Stimulated activated naive CD4-positive, alpha-beta T cell (primary cell): ENCODE results near the gene LTBP3.

ENCODE experiments used
- DNase-seq, 6 experiments: peaks; one replicate each; lab custom pipeline; 2025; lab: John Stamatoyannopoulos, UW

LTBP3 gene

GRCh38 chr11:65558002-65558929 lies at the start of gene LTBP3:
Gene LTBP3, minus strand, starts transcription at chr11:65558359. Its CDS starts 400 bp downstream, at chr11:65557959.
- DNase-seq = peak in 5 of 6 experiments; percentile 26 to 59 (median 48)

DNA sequence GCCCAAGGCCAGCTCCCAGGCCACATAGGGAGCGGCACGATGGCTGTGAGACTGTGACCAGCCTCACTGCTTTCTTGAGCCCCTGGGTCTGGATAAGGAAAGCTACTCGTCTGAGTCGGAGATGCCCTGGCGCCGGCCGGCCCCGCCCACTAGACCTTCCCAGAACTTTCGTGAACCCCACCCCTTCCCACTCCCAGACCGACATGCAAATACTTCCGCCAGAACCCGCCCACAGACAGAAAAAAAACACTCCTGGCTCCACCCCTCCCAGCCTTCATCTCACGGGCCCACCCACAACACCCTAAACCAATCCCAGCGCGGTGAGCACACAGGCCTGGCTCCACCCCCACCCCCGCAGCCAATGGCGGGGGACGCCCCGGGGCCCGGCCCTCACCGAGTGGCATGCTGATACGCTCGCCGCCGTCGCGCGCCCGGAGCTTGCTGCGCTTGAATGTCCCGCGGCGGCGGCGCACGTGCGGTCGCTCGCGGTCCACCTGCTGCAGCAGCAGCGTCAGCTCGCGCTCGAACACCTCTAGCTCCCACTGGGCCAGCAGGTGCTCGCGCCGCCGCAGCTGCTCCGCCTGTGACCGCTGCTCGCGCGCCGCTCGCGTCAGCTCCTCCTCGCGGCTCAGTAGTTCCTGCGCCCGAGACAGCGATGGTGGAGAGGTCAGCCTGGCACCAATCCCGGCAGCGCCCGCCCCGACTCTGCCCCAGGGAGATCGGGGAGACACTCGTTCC lies 48.9 kb upstream of the LTBP3 start:
- DNase-seq = no peak

DNA sequence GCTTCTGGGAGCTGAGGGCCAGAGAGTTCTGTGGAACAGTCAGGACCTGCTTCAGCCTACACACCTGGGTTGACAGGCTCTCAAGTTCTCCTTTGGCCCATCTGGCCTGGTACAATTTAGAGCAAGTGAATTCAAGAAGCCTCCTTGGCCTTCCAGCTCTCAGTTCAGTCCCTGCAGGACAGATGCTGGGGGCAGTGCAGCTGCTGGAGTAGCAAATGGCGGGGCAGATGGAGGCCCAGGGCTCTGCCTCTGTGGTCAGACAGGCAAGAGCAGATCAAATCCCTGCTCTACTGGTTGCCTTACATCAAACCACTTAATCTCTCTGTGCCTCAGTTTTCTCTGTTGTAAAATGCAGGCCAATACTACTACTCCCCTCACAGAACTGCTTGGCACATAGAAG lies 46.1 kb upstream of the LTBP3 start:
- no peak for DNase-seq

DNA sequence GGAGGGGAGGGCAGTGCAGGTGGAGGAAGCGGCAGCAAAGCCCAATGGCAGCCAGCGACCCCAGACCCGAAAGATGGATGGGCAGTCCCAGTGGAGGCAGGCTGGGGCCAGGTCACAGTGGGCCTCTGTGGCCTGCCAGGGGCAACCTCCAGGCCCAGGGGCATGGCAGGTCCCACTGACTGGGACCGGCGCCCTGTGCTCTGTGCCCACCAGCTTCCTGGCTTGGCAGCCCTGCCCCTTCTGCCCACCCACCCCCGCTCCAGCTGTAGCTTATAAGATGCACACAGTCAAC lies 41.7 kb upstream of the LTBP3 start:
- DNase-seq = no peak

DNA sequence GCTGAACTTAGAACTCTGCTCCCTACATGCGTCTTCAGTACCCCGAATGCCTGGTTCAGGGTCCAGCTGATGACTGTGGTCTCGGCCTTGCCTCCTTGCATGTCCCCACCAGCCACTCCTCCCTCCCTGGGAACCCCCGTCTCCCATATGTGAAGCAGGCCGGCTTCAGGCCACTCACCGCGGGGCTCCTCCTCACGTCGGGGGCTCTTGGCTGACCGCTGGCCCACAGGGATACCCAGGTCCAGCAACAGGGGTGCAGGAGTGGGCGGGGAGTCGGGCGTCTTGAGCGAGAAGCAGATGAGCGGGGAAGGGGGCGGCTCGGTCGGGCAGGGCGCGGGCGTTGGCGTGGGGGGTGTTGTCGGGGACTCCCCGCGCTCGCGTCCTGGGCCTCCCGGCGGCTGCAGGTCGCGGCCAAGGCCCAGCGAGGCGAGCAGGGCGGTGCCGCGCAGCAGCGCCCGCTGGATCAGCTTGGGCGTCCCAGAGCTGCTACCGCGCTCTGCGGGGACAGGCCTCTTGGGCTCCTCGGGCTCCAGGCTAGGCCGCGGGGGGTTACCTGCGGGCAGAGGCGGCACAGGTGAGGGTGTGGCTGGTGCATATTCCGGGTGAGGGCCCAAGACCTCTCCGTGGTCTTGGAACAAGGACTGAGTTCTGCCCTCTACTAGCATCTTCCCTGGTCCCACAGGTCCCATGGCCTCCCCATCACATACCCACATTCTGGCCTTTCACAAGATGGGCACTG lies 41.2 kb upstream of the LTBP3 start:
- no peak for DNase-seq

- no peak for DNase-seq
These were observed 40.1 kb upstream of the LTBP3 start for GRCh38 chr11:65598258-65598699.

DNA sequence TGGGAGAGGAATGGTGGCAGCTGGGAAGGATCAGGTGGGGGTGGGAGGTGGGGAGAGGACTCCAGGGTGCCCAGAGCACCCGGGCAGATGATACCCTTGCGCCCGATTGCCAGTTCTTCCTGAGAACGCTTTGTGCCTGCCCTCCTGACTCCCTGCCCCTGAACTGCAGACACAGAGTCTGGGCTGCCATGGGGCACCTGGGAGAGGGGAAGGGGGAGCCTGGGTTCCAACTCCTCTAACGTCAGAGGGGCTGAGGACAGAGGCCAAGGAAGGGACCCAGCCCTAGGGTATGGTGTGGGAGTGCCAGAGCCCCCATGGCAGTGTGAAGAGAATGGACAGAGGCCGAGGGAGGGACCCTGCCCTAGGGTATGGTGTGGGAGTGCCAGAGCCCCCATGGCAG lies 38.4 kb upstream of the LTBP3 start:
- no peak for DNase-seq

GRCh38 chr11:65595543-65596281 lies 37.6 kb upstream of the LTBP3 start, which contains the start of gene KCNK7:
Gene KCNK7, minus strand, starts transcription at chr11:65595800. Its CDS starts 28 bp downstream, at chr11:65595772.
- no peak for DNase-seq

- DNase-seq = no peak
These were observed 37.0 kb upstream of the LTBP3 start for GRCh38 chr11:65595131-65595530.

- peak in 4 of 6 experiments; percentile 12 to 48 (median 34) for DNase-seq
These were observed 35.6 kb upstream of the LTBP3 start for GRCh38 chr11:65593518-65594414.

- no peak for DNase-seq
These were observed 34.8 kb upstream of the LTBP3 start for GRCh38 chr11:65592858-65593517.

GRCh38 chr11:65591939-65592857 lies 34.0 kb upstream of the LTBP3 start:
- DNase-seq = no peak

DNA sequence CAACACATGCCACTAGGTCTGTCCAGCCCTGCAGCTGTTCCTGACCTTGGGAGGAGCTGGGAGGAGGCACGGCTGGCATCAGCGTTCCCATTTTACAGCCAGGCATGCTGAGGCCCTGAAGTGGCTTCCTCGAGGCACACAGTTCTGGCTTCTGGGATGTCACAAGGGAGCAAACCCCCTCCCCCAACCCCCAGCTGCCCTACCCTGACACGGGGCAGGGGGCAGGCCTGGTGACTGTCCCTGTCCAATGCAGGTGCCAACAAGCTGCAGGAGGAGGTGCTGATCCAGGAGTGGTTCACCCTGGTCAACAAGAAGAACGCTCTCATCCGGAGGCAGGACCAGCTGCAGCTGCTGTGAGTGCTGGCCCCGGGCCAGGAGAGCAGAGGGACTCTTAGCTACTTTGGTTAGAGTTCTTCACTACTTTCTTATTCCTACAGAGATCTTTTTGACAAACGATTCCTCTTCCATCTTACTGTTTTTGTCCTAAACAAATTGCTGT lies 32.1 kb upstream of the LTBP3 start:
- DNase-seq = no peak

GRCh38 chr11:65589444-65590239 lies 31.5 kb upstream of the LTBP3 start:
- DNase-seq = peak in 1 of 6 experiments; percentile 17

DNA sequence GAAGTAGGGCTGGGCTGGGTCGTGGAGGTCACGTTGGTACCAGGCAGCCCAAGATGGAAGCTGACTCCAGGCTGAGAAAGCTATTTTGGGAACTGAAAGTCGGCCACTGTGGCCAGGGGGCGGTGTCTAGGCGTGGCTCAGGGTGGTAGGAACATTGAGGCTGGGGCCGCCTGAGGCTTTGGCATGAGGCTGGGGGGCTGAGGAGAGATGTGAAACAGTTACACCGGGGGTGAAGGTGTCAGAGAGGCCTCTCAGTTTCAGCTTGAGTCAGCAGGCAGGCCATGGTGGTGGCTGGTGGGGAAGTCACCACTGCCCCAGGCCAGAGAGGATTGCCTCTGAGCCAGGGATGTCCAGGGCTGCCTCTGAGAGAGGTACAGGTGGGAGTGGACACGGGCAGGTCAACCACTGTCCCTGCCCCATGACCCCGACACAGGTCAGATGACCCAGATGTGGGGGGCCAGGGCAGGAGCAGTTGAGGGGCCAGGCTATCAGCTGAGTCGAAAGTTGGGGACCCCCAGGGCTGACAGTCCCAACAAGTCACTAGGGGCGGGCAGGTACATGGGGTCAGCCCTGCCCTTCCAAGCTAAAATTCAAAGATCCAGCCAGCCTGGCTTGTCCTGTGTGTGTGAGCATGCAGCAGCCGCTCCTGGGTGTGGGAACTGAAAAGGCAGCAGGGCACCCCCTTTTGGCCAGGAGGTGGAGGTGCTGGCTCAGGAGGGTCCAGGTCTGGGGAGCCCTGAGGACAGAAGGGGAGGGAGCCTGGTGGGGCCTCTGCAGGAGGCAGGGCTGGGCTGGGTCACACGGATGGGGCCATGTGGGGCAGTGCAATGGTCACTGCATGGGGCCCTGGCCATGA lies 30.3 kb upstream of the LTBP3 start:
- DNase-seq = peak; percentile 57 to 76 (median 70)

GRCh38 chr11:65586676-65587075 lies 28.5 kb upstream of the LTBP3 start:
- no peak for DNase-seq

- DNase-seq = no peak
These were observed 28.1 kb upstream of the LTBP3 start for GRCh38 chr11:65586247-65586630.
